HG03097 (cell line): ENCODE results near the gene ZSWIM6.
A peak's percentile ranks its signal among the peaks of the same experiment; 100 is the strongest.

Source experiments
- ATAC-seq: cut with Tn5 transposase; IDR thresholded peaks from one replicate; pipeline ENCODE4 v1.9.1; 2021; ENCODE audit not compliant: unreplicated experiment, low FRiP score

ZSWIM6 gene

DNA sequence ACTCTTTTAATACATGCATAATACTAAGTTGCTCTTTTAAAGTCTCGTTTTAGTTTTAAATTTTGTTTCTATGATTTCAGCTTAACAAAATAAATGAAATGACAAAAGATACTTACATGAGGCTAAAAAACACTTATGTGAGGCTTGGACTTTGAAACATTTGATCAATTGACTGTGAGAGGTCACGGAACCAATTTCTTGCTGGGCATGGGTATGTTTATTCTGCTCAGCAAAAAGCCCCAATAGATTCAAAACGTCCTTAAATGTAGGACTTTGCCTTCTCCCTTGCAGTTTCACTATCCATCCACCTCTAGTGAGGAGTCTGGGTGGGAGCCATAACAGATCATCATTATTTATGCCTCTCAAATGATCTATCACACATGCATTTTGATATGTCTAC lies 191.9 kb downstream of the ZSWIM6 start:
- ATAC-seq: no peak

DNA sequence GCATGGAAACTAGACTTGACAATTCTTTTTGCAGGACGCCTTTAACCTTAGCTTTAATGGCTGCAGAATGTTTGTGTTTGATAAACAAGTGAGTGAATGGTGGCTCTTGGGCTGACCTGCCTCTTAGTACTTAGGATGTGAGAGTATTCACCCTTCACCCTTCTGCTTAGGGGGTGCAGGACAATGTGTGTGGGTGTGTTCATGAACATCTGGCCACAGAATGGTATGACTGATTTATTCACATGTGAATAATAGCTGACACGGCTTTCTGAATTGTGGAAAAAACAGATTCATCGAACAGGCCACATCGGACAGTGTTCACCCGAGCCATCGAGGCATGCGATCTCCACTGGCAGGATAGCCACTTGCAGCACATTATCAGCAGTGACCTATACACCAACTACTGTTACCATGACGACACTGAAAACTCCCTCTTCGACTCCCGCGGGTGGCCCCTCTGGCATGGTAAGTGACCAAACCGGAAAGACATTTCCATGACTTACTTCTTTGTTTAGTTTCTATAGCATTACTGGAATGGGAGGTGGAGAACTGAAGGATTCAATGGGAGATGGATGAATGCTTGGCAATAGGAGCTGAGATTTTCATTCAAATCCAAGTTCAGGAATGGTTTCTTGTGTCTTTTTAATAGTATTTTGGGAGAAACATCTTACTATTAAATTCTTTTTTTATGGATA lies 193.6 kb downstream of the ZSWIM6 start:
- no peak for ATAC-seq

DNA sequence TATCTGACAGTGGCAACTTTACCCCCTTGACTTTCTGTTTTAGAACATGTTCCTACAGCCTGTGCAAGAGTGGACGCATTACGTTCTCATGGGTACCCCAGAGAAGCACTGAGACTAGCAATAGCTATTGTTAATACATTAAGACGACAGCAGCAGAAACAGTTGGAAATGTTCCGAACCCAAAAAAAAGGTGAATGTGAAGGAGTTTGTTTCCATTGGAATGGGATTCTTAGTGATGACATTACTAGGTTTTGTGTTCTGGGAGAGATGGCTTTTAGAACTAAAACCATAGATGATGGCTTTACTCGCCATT lies 194.1 kb downstream of the ZSWIM6 start:
- ATAC-seq: no peak

DNA sequence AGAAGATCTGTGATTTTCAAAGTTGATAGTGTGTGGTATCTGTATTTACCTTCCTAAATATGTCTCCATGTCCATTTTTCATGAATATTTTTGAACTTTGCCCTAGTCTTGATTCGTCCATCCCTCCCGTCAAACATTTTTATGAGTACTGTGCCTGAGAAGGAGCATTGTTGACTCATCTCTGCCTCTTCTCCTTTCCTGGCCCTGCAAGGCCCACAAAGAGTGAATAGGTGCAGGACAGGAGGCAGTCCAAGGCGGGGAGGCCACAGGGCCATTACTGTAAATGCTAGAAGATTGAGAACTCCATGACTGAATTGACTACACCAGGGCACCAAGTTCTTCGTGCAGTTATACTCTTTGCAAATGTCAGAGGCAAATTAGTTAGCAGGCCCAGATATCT lies 200.9 kb downstream of the ZSWIM6 start:
- no peak for ATAC-seq

DNA sequence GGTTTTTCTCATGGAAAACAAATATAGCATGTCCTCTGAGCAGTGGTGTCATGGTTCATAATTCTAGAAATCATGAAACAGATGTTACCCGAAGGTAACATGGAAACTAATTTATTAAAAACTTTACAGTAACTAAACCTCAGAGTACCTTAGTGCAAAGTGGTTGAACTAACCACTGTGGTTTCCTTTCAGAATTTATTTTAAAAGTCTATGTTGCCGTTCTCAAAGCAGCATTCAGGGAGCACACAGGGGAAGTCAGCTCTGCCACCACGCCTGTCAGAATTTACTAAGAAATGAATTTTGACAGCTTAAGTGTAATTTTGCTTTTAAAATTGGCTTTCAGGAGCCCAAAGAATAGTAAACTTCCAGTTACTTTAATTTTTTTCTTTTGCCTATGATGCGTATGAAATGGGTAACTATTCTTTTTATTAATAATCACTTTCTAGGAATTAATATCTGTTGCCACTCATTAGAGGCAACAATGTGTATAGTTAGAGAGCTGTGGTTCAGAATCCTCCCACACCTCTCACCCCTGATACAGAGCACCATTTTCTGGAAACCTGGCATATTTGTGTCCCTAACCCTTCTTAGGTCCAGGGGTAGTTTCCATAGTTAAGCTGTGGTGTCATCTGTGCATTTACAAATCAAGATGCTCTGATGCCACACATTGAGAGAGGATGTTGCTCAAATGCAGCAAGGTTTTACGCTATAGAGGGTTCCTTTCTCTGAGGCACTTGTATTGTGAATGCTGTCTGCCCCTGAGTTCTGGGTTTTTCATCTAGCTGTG lies 202.6 kb downstream of the ZSWIM6 start:
- ATAC-seq: peak; percentile 87

DNA sequence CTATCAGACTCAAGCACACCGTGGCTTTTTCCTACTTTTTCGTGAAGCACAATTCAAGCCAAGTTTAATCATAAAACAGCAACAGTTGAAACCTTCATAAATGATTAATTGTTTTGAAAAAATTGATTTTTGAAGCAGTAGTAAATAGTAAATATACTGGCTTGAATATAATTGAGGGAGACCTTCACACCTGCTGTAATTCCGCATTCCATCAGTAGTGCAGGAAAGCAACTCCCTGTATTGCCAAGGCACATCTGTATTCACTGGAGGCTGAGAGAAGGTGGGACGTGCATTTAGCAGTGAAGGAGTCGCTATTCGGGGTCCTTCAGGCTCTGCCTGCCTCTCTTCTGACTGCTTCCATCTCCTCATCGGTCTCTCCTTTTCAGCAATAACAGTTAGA lies 203.8 kb downstream of the ZSWIM6 start:
- no peak for ATAC-seq

DNA sequence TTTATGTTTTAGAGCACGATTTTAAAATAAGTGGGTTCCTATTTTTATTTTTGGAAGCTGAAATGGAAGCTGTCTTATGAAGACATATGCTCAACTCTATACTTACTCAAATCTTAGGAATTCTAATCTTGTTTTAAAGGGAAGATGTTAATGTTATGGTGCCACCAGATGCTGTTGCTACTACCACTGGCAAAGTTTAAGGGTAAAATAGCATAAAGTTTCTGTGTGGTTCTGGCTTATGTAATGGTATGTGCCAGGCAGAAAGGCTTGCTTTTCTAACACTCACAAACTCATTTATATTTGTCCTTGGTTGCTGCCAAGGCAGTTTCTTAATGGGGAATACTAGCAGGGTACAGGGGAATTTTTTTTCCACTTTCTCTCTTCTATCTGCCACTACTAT lies 204.9 kb downstream of the ZSWIM6 start:
- ATAC-seq: no peak

DNA sequence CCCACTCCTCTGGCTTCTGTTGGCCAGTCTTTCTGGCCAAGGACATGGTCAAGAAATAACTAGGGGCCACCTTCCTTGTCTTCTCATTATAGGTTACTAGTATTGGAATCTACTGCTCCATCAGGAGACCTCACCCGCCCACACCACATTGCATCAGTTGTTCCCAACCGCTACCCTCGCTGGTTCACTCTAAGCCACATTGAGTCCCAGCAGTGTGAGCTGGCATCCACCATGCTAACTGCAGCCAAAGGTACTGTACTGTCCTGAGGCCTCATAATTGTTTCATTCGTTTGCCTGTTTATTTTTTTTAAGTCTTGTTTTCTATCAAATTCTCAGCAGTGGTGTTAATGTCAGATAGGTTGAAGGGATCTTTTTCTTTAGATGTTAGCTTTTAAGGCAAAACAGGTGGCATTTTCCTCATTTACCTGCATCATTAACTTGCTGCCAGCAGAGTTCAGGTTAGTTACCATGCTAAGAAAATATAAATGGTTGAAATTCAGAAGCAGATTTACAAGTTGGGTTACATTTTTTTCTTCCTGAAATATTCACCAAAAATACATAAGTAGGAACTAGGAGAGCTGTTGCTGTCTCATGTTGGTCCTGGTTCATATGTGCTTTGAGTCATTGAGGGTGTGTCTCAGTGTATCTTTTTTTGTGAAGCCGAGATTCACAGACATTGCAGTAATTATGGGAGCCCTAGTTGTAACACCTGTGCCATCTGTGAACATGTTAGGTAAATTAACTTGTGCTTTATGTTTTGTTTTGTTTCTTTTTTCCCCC lies 206.9 kb downstream of the ZSWIM6 start:
- no peak for ATAC-seq

DNA sequence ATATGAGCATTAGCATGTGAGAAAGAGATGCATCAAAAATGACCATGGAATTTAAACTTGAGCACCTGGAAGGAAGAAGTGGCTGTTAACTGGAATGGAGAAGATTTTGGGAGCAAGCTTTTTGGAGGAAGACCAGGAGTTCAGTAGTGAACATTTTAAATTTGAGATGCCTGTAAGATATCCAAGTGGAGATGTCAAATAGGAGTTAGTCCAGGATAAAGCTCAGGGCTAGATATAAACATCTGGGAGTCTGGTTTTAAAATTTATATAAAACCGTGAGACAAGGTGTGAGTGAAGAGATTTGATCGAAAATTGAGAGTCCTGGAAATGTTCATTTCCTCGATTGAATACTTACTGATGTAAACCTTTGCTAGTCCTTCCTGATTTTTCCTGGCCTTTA lies 217.5 kb downstream of the ZSWIM6 start:
- ATAC-seq: no peak

DNA sequence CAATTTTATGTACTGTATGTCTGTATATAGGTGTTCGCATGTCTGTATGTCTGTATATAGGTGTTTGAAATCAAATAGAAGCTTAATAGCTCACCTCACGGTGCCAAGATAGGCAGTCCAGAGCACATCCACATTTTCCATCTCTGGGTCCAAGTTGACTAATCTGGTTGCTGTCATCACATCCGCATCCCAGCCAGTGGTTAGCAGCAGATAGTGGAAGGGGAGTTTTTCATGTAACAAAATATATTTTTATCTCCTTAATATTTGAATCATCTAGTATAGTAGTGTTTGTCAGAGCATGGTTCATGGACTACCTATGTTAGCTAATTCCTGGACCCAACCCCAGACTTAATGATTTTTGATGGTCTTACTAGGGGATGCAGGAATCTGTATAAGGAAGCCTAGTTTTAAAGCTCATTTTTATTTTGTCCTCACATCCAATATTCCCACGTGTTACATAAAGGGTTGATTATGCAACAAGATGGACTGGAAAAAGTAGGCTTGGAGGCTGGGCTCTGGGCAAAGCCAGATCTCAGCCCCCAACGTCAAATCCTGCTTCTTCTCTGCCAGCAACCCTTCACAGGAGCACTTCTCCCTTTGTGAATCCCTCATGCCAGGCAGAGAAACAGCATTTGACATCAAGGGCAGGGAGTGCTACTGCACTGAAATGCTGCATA lies 219.7 kb downstream of the ZSWIM6 start:
- no peak for ATAC-seq

DNA sequence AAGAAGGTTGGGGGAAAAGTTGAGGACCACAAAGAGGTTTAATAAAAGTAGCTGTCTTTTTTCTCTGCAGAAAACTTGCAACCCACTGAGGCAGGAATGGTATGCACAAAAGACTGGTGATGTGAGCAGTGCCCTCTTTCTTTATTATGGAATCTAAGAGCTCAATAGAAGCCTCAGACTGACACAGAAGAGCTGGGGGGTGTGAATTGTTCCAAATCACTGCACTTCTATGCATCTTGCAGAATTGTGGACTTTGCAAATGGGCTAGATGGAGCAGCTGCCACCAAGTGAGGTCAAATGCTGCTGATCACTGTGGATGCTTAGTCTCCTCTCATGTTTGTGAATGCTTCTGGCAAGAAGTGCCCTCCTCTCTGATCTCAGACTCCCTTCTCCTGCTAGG lies 227.1 kb downstream of the ZSWIM6 start:
- no peak for ATAC-seq

DNA sequence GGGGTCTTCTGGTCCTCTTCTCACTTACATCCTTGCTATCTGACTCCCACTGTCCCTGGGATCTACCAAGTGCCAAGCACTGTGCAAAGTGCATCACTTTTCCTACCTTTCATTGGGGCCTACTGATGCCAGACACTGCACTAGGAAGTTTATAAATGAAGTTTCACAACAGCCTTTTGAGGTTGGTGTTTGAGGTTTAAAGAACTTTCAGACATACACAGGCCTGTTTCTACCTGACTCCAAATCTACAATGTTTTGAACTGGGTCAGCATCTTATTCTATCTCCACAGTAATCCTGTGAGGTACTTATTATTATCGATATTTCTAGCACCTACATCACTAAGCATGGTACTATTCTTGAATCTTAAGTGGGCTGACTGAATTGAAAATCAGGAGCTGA lies 227.7 kb downstream of the ZSWIM6 start:
- no peak for ATAC-seq

DNA sequence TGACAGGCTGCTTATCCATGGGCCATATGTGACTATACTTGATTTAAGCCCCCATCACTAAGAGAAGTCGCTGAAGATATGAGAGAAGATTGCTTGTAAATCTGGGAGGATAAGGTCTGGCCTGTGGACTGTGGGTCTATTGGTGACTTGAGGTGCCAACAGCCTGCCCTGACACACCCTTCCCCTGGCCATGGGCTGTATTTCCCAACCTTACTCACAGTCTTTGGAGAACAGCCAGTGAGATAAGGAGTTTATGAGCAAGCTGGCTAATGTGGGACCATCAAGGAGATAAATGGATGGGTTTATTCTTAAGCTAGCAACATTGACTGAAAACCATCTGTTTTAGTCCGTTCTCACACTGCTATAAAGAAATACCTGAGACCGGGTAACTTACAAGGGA lies 231.3 kb downstream of the ZSWIM6 start:
- no peak for ATAC-seq

DNA sequence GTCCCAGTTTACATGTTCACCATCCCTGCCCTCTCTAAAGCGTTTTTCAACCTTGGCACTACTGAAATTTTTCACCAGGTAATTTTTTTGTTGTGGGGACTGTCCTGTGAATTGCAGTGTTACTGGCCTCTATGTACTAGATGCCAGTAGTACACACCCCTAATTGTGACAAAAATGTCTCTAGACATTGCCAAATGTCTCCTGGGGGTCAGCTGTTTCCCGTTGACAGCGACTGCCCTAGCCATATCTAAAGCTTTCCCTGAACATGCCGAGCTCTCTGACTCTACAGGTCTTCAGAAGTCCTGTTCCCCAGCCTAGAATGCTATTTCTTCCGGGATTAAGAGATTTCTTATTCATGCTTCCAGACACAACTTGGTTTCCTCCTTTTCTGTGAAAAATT lies 235.3 kb downstream of the ZSWIM6 start:
- ATAC-seq: no peak

DNA sequence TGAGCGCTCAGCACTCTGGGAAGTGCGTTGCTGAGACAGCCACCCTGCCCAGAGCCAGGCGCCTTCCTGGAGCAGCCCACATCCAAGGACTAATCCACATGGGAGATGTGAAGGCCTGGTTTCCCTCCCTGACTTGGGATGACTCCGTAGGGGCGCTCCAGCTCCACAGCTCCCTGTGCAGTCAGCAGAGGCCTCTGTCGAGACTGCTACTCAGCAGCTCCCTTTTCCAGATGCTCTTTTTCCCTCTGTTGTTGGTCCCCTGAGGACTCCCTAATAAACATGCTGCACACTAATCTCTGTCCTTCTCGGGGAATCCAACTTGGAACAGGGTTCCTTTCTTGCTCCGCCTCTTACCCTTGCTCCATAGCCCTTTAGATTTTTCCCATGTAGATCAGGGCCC lies 237.3 kb downstream of the ZSWIM6 start:
- ATAC-seq: no peak

DNA sequence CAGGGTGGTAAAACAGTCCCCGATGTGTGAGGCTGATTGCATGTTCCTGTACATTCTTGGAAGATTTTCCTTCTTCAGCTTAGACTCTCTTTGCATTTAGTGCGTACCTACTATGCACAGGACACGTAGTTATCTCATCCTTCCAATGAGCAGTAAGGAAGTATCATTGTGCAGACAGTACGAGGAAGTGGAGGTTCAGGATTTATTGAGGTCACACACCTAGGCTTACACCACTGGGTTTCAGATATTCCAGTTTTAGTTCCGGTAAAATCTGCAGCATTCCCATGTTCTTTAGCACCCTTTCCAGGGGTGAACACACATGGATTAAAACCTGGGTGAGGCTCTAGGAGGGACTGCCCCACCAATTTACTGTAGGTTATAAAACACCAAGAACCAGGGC lies 238.7 kb downstream of the ZSWIM6 start:
- ATAC-seq: no peak

DNA sequence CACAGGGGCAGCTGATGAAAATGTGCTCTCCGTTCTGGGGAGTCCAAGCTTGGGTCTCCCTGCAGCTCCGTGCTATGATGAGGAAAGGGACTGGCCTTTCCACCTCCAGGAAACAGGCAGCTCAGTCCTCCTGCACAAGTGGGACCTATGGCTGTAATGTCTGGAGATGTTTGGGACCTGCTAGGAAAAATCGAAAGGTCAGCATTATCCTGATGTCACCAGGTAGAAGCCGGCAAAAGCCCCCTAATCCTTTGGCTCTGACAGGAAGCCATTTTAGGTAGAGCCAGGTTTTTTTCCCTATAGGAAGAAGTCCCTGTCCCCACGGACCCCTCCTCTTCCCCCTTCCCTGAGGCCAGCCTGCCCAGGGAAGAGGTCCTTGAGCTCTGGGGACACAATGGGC lies 240.9 kb downstream of the ZSWIM6 start:
- no peak for ATAC-seq

DNA sequence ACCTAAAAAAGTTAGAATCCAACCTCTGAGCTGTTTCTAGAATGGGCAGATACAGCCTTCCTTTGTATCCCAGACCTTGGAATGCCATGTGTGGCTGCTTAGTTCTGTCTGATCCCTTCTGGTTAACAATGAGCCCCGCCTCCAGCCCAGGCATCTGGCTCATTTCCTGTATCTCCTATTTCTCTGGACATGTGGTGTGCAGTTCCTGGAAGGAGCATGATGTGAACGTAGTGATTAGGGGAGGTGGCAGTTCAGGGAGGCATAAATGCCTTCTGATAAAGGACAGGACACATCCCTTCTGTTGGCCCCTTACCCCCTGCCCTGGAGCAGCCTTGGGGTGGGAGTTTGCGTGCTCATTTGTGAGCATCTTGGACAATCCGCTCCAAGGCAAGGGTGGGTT lies 243.0 kb downstream of the ZSWIM6 start:
- ATAC-seq: no peak

DNA sequence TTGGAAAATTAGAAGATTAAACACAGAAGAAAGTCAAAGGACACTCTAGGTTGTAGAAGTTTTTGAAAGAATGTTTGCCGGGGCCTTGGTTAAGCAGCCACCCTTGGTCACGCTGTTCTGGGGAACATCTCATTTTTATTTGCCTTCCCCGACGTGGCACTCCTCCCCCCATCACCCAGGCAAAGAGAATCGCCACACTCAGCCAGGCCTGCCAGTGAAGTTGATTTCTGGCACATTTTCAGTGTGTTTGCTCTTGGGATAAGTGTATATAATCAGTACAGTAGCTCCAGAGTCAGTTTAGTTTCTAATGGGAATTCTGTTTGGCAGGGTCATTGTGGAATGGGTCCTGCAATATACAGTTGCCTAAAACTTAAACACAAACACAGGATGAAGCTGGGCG lies 243.5 kb downstream of the ZSWIM6 start:
- no peak for ATAC-seq

DNA sequence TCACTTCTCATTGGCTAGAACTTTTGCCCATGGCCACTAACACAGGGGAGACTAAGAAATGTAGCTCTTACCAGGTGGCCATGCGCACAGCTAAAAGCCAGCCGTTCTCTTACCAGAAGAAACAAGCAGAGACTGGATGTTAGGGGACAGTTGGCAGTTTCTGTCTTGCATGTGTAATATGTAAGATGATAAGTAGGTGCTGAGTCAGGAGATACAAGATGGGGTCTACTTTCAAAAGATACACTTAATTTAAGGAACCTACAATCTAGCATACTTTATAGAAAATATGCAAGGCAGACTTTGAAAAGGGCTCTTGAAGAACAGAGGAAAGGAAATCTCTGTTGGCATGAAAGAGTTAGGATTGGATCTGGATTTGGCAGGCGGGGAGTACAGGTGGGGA lies 244.5 kb downstream of the ZSWIM6 start:
- ATAC-seq: no peak

DNA sequence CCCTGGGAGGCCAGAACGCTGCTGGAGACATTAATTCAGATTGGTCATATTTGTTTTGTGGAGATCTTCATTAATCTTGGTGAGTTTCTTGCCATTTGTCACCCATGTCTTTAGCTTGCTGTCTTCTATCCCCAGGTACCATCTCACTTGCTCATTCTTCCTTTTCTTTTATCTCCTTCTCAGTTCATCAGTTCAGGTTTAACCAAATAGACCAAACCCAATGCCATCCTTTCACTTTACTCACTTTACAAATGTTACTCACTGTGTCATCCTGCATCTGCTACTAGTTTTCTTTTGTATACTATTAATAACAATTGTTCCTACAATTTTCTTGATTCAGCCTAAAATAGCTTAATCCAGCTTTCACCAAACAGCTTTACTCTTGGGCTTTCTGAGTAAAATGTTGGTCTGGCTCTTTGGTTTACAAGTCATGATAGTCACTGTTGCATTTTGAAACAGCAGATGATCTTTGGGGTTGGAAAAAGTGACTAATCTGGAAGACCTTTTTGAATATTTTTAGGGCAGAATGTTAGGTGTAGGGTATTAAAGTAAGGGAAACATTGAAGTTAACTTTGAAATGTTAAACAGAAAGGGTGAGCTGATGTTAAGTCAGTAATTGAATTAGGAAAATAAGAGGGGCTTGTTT lies 246.9 kb downstream of the ZSWIM6 start:
- no peak for ATAC-seq
